HFF-Myc (cell line): ENCODE data around the gene MS4A2.
"Not testable (repeated sequence)": the region's sequence is repeated elsewhere in the genome, so short reads cannot be mapped to it uniquely, and the experiment has no call there.

ENCODE experiments used
- DNase-seq: peaks from one replicate; pipeline ENCODE4 v3.0.0-alpha.2; 2011; ENCODE audit warnings: low read depth; ENCODE audit errors: extremely low read depth
- H3K4me3 ChIP-seq: replicated peaks from 2 replicates; pipeline ENCODE4 v1.5.1; 2011; ENCODE audit warnings: low read depth, mild to moderate bottlenecking, control low read depth, low read length
- CTCF ChIP-seq: IDR thresholded peaks from 2 replicates; pipeline ENCODE4 v1.5.1; 2012; ENCODE audit warnings: mild to moderate bottlenecking, low read depth, low read length, control low read depth; ENCODE audit errors: missing control alignments

MS4A2 gene

DNA sequence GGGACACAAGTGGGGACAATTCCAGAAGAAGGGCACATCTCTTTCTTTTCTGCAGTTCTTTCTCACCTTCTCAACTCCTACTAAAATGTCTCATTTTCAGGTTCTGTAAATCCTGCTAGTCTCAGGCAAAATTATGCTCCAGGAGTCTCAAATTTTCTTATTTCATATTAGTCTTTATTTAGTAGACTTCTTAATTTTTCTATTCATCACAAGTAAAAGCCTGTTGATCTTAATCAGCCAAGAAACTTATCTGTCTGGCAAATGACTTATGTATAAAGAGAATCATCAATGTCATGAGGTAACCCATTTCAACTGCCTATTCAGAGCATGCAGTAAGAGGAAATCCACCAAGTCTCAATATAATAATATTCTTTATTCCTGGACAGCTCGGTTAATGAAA is at the start of gene MS4A2:
Gene MS4A2, plus strand, starts transcription at position 301 of the 400 bp plus-strand sequence. CDS start 102 bp downstream, outside the sequence.
- no peak within 1 kb of the TSS for H3K4me3 ChIP-seq
- DNase-seq, result no peak
- TF ChIP-seq CTCF, result no peak

DNA sequence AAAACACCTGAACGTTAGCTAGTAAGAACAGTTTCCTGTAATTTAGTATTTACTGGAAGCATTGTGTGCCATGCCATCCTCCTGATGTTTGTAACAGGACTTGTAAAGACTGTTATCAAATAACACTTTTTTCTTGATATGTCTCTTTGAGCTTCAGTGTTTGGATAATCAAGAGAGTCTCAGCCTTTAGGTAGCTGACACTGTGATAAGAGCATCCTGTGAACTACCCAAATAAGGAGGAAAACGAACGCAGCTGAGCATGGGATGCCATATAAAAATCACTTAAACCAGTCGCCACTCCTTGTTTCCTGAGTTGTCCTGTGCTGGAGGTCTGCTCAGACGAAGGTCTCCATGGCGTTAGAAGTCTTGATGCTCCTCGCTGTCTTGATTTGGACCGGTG is 48.4 kb upstream of the MS4A2 start, which contains the start of gene OOSP2:
Gene OOSP2, plus strand, starts transcription at position 301 of the 400 bp plus-strand sequence. Its CDS starts 51 bp downstream, at position 352.
- TF ChIP-seq CTCF, result no peak
- no peak for DNase-seq
- H3K4me3 ChIP-seq, result no peak within 1 kb of the TSS

DNA sequence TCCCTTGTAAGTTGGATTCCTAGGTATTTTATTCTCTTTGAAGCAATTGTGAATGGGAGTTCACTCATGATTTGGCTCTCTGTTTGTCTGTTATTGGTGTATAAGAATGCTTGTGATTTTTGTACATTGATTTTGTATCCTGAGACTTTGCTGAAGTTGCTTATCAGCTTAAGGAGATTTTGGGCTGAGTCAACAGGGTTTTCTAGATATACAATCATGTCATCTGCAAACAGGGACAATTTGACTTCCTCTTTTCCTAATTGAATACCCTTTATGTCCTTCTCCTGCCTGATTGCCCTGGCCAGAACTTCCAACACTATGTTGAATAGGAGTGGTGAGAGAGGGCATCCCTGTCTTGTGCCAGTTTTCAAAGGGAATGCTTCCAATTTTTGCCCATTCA is 38.0 kb upstream of the MS4A2 start:
- H3K4me3 ChIP-seq, DNase-seq: not testable (repeated sequence)

DNA sequence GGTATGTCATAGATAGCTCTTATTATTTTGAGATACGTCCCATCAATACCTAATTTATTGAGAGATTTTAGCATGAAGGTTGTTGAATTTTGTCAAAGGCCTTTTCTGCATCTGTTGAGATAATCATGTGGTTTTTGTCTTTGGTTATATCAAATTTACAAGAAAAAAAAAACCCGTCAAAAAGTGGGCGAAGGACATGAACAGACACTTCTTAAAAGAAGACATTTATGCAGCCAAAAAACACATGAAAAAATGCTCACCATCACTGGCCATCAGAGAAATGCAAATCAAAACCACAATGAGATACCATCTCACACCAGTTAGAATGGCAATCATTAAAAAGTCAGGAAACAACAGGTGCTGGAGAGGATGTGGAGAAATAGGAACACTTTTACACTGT is 37.6 kb upstream of the MS4A2 start:
- H3K4me3 ChIP-seq, DNase-seq: not testable (repeated sequence)

- no peak for TF ChIP-seq CTCF
- DNase-seq, result no peak
- no peak within 1 kb of the TSS for H3K4me3 ChIP-seq
Observed at GRCh38 chr11:60056349-60056969, 32.0 kb upstream of the MS4A2 start, which contains the start of gene MS4A3. MS4A3 (plus strand) TSS chr11:60056665; CDS start chr11:60061161, 4,496 bp downstream.

GRCh38 chr11:60059052-60059451 is 29.4 kb upstream of the MS4A2 start:
- DNase-seq, result no peak
- no peak for TF ChIP-seq CTCF
- H3K4me3 ChIP-seq, result no peak overlapping the region

- H3K4me3 ChIP-seq, result no peak overlapping the region
- DNase-seq, result no peak
Observed at GRCh38 chr11:60059521-60060240, 28.8 kb upstream of the MS4A2 start.

More at GRCh38 chr11:60059521-60060240, 28.8 kb upstream of the MS4A2 start:
- no peak for TF ChIP-seq CTCF
